ENCODE results near the gene SPHK2. TPM values are rescaled to one million over a fixed set of nuclear protein-coding genes. Genes with fewer than 3 reads are reported as not detected.

The SPHK2 gene
- total RNA-seq, 4 donors from 2014 or later = 15.9 to 24.5 (median 17.0) TPM

DNA sequence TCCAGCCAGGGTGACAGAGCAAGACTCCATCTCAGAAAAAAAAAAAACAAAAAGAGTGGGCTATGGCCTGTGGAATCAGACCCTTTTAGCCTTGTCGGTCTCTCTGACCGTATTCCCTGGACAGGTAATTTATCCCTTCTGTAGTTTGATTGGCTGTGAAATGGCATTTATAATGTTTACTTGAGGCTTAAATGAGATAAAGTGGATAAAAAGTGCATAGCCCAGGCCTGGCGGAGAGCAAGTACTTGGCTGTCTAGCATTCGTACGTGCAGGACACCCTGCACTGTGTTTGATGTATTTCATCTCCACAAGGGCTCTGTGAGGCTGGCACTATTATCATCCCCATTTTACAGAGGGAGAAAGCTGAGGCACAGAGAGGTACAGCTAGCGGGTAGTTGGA lies 46.5 kb downstream of the SPHK2 start:
- WGBS = 79% methylated on average over 6 of the region's 6 CpGs
- Histone ChIP-seq H3K36me3 (no peaks in the 10 kb centered on the region), H3K27me3 (no peaks in the 10 kb centered on the region), H3K4me3 (no peak overlapping the region), H3K27ac (replicated peaks in 1 of 4) (no peak overlapping the region), H3K4me1 (peaks cover 0 to 10% (median 8%) of the 10 kb centered on the region in 4 donors), H3K9me3 (no peaks in the 10 kb centered on the region)
- no peak for DNase-seq (ENCODE audit: extremely low spot score)
- intact Hi-C loops (cut with DNase I) = no loop called here
- TF ChIP-seq, protein P1, sequence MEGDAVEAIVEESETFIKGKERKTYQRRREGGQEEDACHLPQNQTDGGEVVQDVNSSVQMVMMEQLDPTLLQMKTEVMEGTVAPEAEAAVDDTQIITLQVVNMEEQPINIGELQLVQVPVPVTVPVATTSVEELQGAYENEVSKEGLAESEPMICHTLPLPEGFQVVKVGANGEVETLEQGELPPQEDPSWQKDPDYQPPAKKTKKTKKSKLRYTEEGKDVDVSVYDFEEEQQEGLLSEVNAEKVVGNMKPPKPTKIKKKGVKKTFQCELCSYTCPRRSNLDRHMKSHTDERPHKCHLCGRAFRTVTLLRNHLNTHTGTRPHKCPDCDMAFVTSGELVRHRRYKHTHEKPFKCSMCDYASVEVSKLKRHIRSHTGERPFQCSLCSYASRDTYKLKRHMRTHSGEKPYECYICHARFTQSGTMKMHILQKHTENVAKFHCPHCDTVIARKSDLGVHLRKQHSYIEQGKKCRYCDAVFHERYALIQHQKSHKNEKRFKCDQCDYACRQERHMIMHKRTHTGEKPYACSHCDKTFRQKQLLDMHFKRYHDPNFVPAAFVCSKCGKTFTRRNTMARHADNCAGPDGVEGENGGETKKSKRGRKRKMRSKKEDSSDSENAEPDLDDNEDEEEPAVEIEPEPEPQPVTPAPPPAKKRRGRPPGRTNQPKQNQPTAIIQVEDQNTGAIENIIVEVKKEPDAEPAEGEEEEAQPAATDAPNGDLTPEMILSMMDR (IDR thresholded peaks at IDR 0.05) = no peak
- no peak for TF ChIP-seq POLR2A (IDR thresholded peaks at IDR 0.05; ENCODE audit: low read depth)
- no peak for TF ChIP-seq POLR2AphosphoS5 (IDR thresholded peaks at IDR 0.05)
- no peak for TF ChIP-seq EP300 (IDR thresholded peaks at IDR 0.05)

DNA sequence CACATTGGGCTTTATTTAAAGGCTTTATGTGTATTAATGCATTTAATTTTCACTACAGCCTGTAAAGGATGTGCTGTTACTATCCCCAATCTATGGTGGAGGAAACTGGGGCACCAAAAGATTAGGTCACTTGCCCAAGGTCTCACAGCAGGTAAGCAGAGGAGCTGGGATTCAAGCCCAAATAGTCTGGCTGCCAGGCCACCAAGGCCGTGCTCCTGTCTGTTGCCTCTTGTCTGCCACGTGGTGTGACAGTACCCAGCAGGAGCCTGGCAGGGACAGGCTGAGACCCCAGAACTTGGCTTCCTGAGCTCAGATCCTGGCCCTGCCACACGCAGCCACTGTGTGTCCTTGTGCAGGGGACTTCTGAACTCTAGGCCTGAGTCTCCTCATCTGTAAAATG lies 49.0 kb downstream of the SPHK2 start:
- intact Hi-C loops (cut with DNase I) = no loop called here
- no peaks in the 10 kb centered on the region for H3K36me3 ChIP-seq
- TF ChIP-seq POLR2A (IDR thresholded peaks at IDR 0.05; ENCODE audit: low read depth) = no peak
- TF ChIP-seq, protein P1 (IDR thresholded peaks at IDR 0.05) = no peak
- no peak for TF ChIP-seq POLR2AphosphoS5 (IDR thresholded peaks at IDR 0.05)
- TF ChIP-seq EP300 (IDR thresholded peaks at IDR 0.05) = no peak

DNA sequence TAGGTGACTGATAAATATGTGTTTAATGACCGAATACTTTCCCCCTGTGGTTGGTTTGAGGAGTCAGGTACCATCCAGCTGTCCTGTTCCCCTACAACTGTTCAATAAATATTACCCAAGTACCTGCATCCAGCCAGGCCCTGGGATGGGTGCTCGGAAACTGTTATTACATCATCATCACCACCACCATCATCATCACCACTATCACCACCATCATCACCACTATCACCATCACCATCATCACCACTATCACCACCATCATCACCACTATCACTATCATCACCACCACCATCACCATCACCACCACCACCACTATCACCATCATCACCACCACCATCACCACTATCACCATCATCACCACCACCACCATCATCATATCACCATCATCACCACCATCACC lies 49.5 kb downstream of the SPHK2 start:
- H3K4me1 ChIP-seq = no peaks in the 10 kb centered on the region

More for the DNA sequence above, 49.0 kb downstream of the SPHK2 start:
- Histone ChIP-seq H3K4me1 (no peaks in the 10 kb centered on the region), H3K4me3 (no peak overlapping the region), H3K9me3 (no peaks in the 10 kb centered on the region), H3K27me3 (no peaks in the 10 kb centered on the region), H3K27ac (replicated peaks in 1 of 4) (no peak overlapping the region)
- 94% methylated on average over 3 of the region's 3 CpGs for WGBS
- DNase-seq (ENCODE audit: extremely low spot score) = no peak

DNA sequence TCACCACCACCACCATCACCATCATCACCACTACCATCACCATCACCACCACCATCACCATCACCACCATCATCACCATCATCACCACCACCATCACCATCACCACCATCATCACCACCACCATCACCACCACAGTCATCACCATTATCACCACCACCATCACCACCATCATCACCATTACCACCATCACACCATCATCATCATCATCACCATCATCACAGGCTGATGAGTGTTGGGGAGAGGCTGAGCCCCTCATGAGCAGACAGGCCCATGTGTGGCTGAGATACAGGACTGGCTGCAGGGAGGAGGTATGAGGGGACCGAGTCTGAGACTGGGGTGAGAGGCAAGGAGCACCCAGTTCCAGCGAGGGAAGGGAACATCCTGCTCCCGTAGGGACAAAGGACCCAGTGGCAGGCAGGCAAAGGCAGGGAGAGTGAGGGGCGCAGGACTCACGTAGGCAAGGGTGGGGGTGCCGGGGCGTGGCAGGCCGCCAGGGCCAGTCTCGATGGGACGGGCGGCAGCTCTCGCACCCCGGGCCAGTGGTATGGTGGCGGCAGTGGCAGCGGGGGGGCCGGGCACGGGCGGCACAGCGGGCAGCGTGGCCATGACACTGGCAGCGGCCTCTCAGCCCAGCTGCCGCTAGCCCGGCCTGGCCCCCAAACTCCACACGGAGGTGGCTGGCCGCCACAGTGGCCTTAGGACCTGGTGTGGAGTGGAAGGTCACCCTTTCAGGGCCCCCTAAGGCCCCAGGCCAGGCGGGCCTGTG lies 50.8 kb downstream of the SPHK2 start:
- Histone ChIP-seq H3K27me3 (no peaks in the 10 kb centered on the region), H3K27ac (replicated peaks in 1 of 4) (no peak overlapping the region), H3K4me1 (peaks cover under 1 to 5% (median 2%) of the 10 kb centered on the region in 4 donors), H3K4me3 (no peak overlapping the region), H3K9me3 (no peaks in the 10 kb centered on the region), H3K36me3 (no peaks in the 10 kb centered on the region)
- TF ChIP-seq, protein P1 (IDR thresholded peaks at IDR 0.05) = no peak
- TF ChIP-seq POLR2AphosphoS5 (IDR thresholded peaks at IDR 0.05) (no peak), EP300 (IDR thresholded peaks at IDR 0.05) (no peak), POLR2A (IDR thresholded peaks at IDR 0.05; ENCODE audit: low read depth) (no peak)
- intact Hi-C loops (cut with DNase I) = no loop called here
- 96% methylated on average over 25 of the region's 26 CpGs for WGBS
- DNase-seq (ENCODE audit: extremely low spot score) = no peak

More for the DNA sequence above, 49.5 kb downstream of the SPHK2 start:
- Histone ChIP-seq H3K27me3 (no peaks in the 10 kb centered on the region), H3K9me3 (no peaks in the 10 kb centered on the region), H3K4me3 (no peak overlapping the region), H3K27ac (replicated peaks in 1 of 4) (no peak overlapping the region), H3K36me3 (no peaks in the 10 kb centered on the region)
- intact Hi-C loops (cut with DNase I) = no loop called here
- no peak for DNase-seq (ENCODE audit: extremely low spot score)
- no peak for TF ChIP-seq POLR2AphosphoS5 (IDR thresholded peaks at IDR 0.05)
- TF ChIP-seq, protein P1 (IDR thresholded peaks at IDR 0.05) = no peak
- TF ChIP-seq POLR2A (IDR thresholded peaks at IDR 0.05; ENCODE audit: low read depth) = no peak
- TF ChIP-seq EP300 (IDR thresholded peaks at IDR 0.05) = no peak
- WGBS = 100% methylated on average over 2 of the region's 2 CpGs

All from esophagus muscularis mucosa (tissue), 4 donors.